GM19438 (cell line): Measurements from ENCODE around the gene PRDM16.

Source experiments
- ATAC-seq: cut with Tn5 transposase; IDR thresholded peaks from one replicate; pipeline ENCODE4 v1.9.1; 2021; ENCODE audit warnings: low read depth; ENCODE audit not compliant: unreplicated experiment

The PRDM16 gene

GRCh38 chr1:3312310-3312897, 243.4 kb downstream of the PRDM16 start:
- no peak for ATAC-seq

GRCh38 chr1:3312898-3313575, 244.0 kb downstream of the PRDM16 start:
- ATAC-seq: no peak

GRCh38 chr1:3313576-3313950, 244.6 kb downstream of the PRDM16 start:
- ATAC-seq: no peak

- no peak for ATAC-seq
These were observed 245.7 kb downstream of the PRDM16 start for GRCh38 chr1:3314491-3315381.

GRCh38 chr1:3315399-3316339, 246.7 kb downstream of the PRDM16 start:
- ATAC-seq: no peak

- no peak for ATAC-seq
These were observed 247.4 kb downstream of the PRDM16 start for GRCh38 chr1:3316340-3316943.

GRCh38 chr1:3317456-3317855, 248.5 kb downstream of the PRDM16 start:
- no peak for ATAC-seq

- ATAC-seq: no peak
These were observed 249.3 kb downstream of the PRDM16 start for GRCh38 chr1:3318329-3318728.

- ATAC-seq: no peak
These were observed 250.9 kb downstream of the PRDM16 start for GRCh38 chr1:3319874-3320245.

- ATAC-seq: no peak
These were observed 251.5 kb downstream of the PRDM16 start for GRCh38 chr1:3320246-3321152.

GRCh38 chr1:3321559-3322449, 252.8 kb downstream of the PRDM16 start:
- no peak for ATAC-seq

GRCh38 chr1:3322450-3323020, 253.5 kb downstream of the PRDM16 start:
- no peak for ATAC-seq

GRCh38 chr1:3323021-3323795, 254.2 kb downstream of the PRDM16 start:
- ATAC-seq: no peak

- ATAC-seq: no peak
These were observed 255.0 kb downstream of the PRDM16 start for GRCh38 chr1:3323796-3324703.

GRCh38 chr1:3324704-3325535, 255.9 kb downstream of the PRDM16 start:
- ATAC-seq: no peak
